DMS114 treated with DMSO at 0.1 percent for 48 hours (cell line): ENCODE data around the gene EPHX1.
"Not testable (repeated sequence)": the region's sequence is repeated elsewhere in the genome, so short reads cannot be mapped to it uniquely, and the experiment has no call there.

Experiments
- DNase-seq: peaks from one replicate; lab custom pipeline; 2025; ENCODE audit not compliant: unreplicated experiment; lab: John Stamatoyannopoulos, UW

The EPHX1 gene

GRCh38 chr1:225815526-225816178, 5.7 kb downstream of the EPHX1 start:
- no peak for DNase-seq

- no peak for DNase-seq
These were observed 7.0 kb downstream of the EPHX1 start for GRCh38 chr1:225816643-225817538.

- DNase-seq = no peak
These were observed 7.7 kb downstream of the EPHX1 start for GRCh38 chr1:225817611-225818061.

- no peak for DNase-seq
These were observed 8.3 kb downstream of the EPHX1 start for GRCh38 chr1:225818229-225818628.

- no peak for DNase-seq
These were observed 9.6 kb downstream of the EPHX1 start for GRCh38 chr1:225819346-225820192.

GRCh38 chr1:225820522-225821120, 10.7 kb downstream of the EPHX1 start:
- DNase-seq = no peak

- no peak for DNase-seq
These were observed 12.9 kb downstream of the EPHX1 start for GRCh38 chr1:225822655-225823403.

- no peak for DNase-seq
These were observed 13.9 kb downstream of the EPHX1 start for GRCh38 chr1:225823811-225824261.

- DNase-seq = no peak
These were observed 14.6 kb downstream of the EPHX1 start for GRCh38 chr1:225824533-225824941.

GRCh38 chr1:225825078-225825477, 15.2 kb downstream of the EPHX1 start:
- DNase-seq = no peak

GRCh38 chr1:225825607-225826007, 15.7 kb downstream of the EPHX1 start:
- DNase-seq = no peak

GRCh38 chr1:225827076-225827475, 17.2 kb downstream of the EPHX1 start:
- no peak for DNase-seq

- no peak for DNase-seq
These were observed 18.9 kb downstream of the EPHX1 start for GRCh38 chr1:225828706-225829345.

- DNase-seq = no peak
These were observed 20.9 kb downstream of the EPHX1 start for GRCh38 chr1:225830841-225831240.

- no peak for DNase-seq
These were observed 24.7 kb downstream of the EPHX1 start for GRCh38 chr1:225834417-225835329.

GRCh38 chr1:225835856-225836255, 25.9 kb downstream of the EPHX1 start:
- DNase-seq = no peak

GRCh38 chr1:225836296-225836695, 26.4 kb downstream of the EPHX1 start:
- not testable (repeated sequence) for DNase-seq

GRCh38 chr1:225838793-225839192, 28.9 kb downstream of the EPHX1 start:
- DNase-seq = no peak

- DNase-seq = no peak
These were observed 30.3 kb downstream of the EPHX1 start for GRCh38 chr1:225840223-225840610.
